Measurements from ENCODE around the gene DPH7. TPM values are rescaled to one million over a fixed set of nuclear protein-coding genes. Genes with fewer than 3 reads are reported as not detected.

Gene DPH7
- total RNA-seq, 1 donor from 2014 or later: 32.2 TPM

GRCh38 chr9:137586854-137587253, 8.1 kb upstream of the DPH7 start:
- Mint-ChIP-seq H3K4me1 (ENCODE audit: unreplicated experiment) (no peaks in the 10 kb centered on the region), H3K4me3 (ENCODE audit: unreplicated experiment) (no peak overlapping the region), H3K9me3 (ENCODE audit: unreplicated experiment) (no peaks in the 10 kb centered on the region), H3K36me3 (ENCODE audit: low read depth, unreplicated experiment) (peaks cover 19% of the 10 kb centered on the region), H3K27me3 (ENCODE audit: unreplicated experiment) (peaks cover 14% of the 10 kb centered on the region), H3K27ac (ENCODE audit: unreplicated experiment) (no peak overlapping the region)
- no peak for DNase-seq (ENCODE audit: low spot score)
- TF ChIP-seq CTCF (IDR thresholded peaks at IDR 0.05; ENCODE audit: unreplicated experiment): no peak

- no peaks in the 10 kb centered on the region for H3K9me3 Mint-ChIP-seq (ENCODE audit: unreplicated experiment)
- peaks cover 19% of the 10 kb centered on the region for H3K36me3 Mint-ChIP-seq (ENCODE audit: low read depth, unreplicated experiment)
Measured at GRCh38 chr9:137583957-137584356, 5.2 kb upstream of the DPH7 start.

GRCh38 chr9:137583347-137583746, 4.6 kb upstream of the DPH7 start:
- Mint-ChIP-seq H3K36me3 (ENCODE audit: low read depth, unreplicated experiment) (peaks cover 19% of the 10 kb centered on the region), H3K27ac (ENCODE audit: unreplicated experiment) (no peak overlapping the region), H3K9me3 (ENCODE audit: unreplicated experiment) (no peaks in the 10 kb centered on the region), H3K4me3 (ENCODE audit: unreplicated experiment) (no peak overlapping the region), H3K27me3 (ENCODE audit: unreplicated experiment) (peaks cover 12% of the 10 kb centered on the region), H3K4me1 (ENCODE audit: unreplicated experiment) (peaks cover 3% of the 10 kb centered on the region)
- no peak for TF ChIP-seq CTCF (IDR thresholded peaks at IDR 0.05; ENCODE audit: unreplicated experiment)
- no peak for DNase-seq (ENCODE audit: low spot score)

More at GRCh38 chr9:137583957-137584356, 5.2 kb upstream of the DPH7 start:
- Mint-ChIP-seq H3K4me1 (ENCODE audit: unreplicated experiment) (peaks cover 3% of the 10 kb centered on the region), H3K27me3 (ENCODE audit: unreplicated experiment) (peaks cover 14% of the 10 kb centered on the region), H3K27ac (ENCODE audit: unreplicated experiment) (no peak overlapping the region), H3K4me3 (ENCODE audit: unreplicated experiment) (no peak overlapping the region)
- DNase-seq (ENCODE audit: low spot score): no peak
- no peak for TF ChIP-seq CTCF (IDR thresholded peaks at IDR 0.05; ENCODE audit: unreplicated experiment)

GRCh38 chr9:137582286-137582860, 3.6 kb upstream of the DPH7 start:
- Mint-ChIP-seq H3K9me3 (ENCODE audit: unreplicated experiment) (no peaks in the 10 kb centered on the region), H3K4me1 (ENCODE audit: unreplicated experiment) (peaks cover 8% of the 10 kb centered on the region), H3K27ac (ENCODE audit: unreplicated experiment) (no peak overlapping the region), H3K4me3 (ENCODE audit: unreplicated experiment) (no peak overlapping the region), H3K27me3 (ENCODE audit: unreplicated experiment) (peaks cover 4% of the 10 kb centered on the region), H3K36me3 (ENCODE audit: low read depth, unreplicated experiment) (peaks cover 10% of the 10 kb centered on the region)
- TF ChIP-seq CTCF (IDR thresholded peaks at IDR 0.05; ENCODE audit: unreplicated experiment): no peak
- DNase-seq (ENCODE audit: low spot score): no peak

GRCh38 chr9:137581361-137582285, 2.9 kb upstream of the DPH7 start:
- no peak for DNase-seq (ENCODE audit: low spot score)
- TF ChIP-seq CTCF (IDR thresholded peaks at IDR 0.05; ENCODE audit: unreplicated experiment): no peak
- peaks cover 4% of the 10 kb centered on the region for H3K27me3 Mint-ChIP-seq (ENCODE audit: unreplicated experiment)
- H3K9me3 Mint-ChIP-seq (ENCODE audit: unreplicated experiment): no peaks in the 10 kb centered on the region
- H3K4me3 Mint-ChIP-seq (ENCODE audit: unreplicated experiment): no peak overlapping the region
- H3K36me3 Mint-ChIP-seq (ENCODE audit: low read depth, unreplicated experiment): peaks cover 8% of the 10 kb centered on the region
- peaks cover 13% of the 10 kb centered on the region for H3K4me1 Mint-ChIP-seq (ENCODE audit: unreplicated experiment)
- H3K27ac Mint-ChIP-seq (ENCODE audit: unreplicated experiment): no peak overlapping the region
